Liver (tissue), 3 donors: ENCODE measurements around the gene NT5M.

Source experiments
- ATF3 ChIP-seq: IDR thresholded peaks from 2 replicates; pipeline ENCODE4 v1.6.1; 2016; ENCODE audit warnings: antibody characterized with exemption
- CTCF ChIP-seq: fragments of 150-350 bp; IDR thresholded peaks from 2 replicates; pipeline ENCODE4 v1.5.1; 2017; ENCODE audit warnings: improper control_type of control experiment, low read depth, low read length; ENCODE audit not compliant: missing input control
- EGR1 ChIP-seq, 2 donors: IDR thresholded peaks; 2 replicates each; pipeline ENCODE4 v1.6.1; 2016 to 2018; ENCODE audit warnings: antibody characterized with exemption in 2 of 2, low read depth in 2 of 2
- FOXA1 ChIP-seq: IDR thresholded peaks from 2 replicates; pipeline ENCODE4 v1.6.1; 2016; ENCODE audit warnings: antibody characterized with exemption
- GABPA ChIP-seq, 2 donors: IDR thresholded peaks in 1 of 2; conservative IDR thresholded peaks in 1 of 2; 2 replicates each; pipeline ENCODE4 v1.6.1; 2016; ENCODE audit warnings: antibody characterized with exemption in 2 of 2, mild to moderate bottlenecking in 1 of 2, moderate library complexity in 1 of 2
- JUND ChIP-seq, 2 donors: IDR thresholded peaks; 2 replicates each; pipeline ENCODE4 v1.6.1; 2016; ENCODE audit warnings: antibody characterized with exemption in 2 of 2
- RAD21 ChIP-seq, 2 donors: IDR thresholded peaks; 2 replicates each; pipeline ENCODE4 v1.6.1; 2016; ENCODE audit warnings: antibody characterized with exemption in 2 of 2, mild to moderate bottlenecking in 2 of 2
- REST ChIP-seq: IDR thresholded peaks from 2 replicates; pipeline ENCODE4 v1.6.1; 2016; ENCODE audit warnings: antibody characterized with exemption, mild to moderate bottlenecking
- SP1 ChIP-seq: IDR thresholded peaks from 2 replicates; pipeline ENCODE4 v1.6.1; 2018; ENCODE audit warnings: antibody characterized with exemption, mild to moderate bottlenecking
- TAF1 ChIP-seq: conservative IDR thresholded peaks from 2 replicates; pipeline ENCODE4 v1.6.1; 2016; ENCODE audit warnings: antibody characterized with exemption, mild to moderate bottlenecking
- YY1 ChIP-seq: IDR thresholded peaks from 2 replicates; pipeline ENCODE4 v1.6.1; 2016; ENCODE audit warnings: antibody characterized with exemption, mild to moderate bottlenecking
- ZBTB33 ChIP-seq: IDR thresholded peaks from 2 replicates; pipeline ENCODE4 v1.6.1; 2016; ENCODE audit warnings: antibody characterized with exemption
- donor health status: healthy.
- donor health status: healthy.

GRCh38 chr17:17346428-17347233, 43.5 kb downstream of the NT5M start:
- no peak for TF ChIP-seq CTCF
- TF ChIP-seq REST, result no peak
- no peak for TF ChIP-seq ZBTB33
- no peak for TF ChIP-seq RAD21 (IDR thresholded peaks at IDR 0.05)
- TF ChIP-seq SP1, result no peak
- no peak for TF ChIP-seq YY1
- TF ChIP-seq FOXA1, result no peak
- no peak for TF ChIP-seq TAF1
- no peak for TF ChIP-seq JUND (IDR thresholded peaks at IDR 0.05)
- no peak for TF ChIP-seq ATF3
- TF ChIP-seq GABPA (IDR thresholded peaks at IDR 0.05 in 1 of 2, conservative IDR thresholded peaks at IDR 0.05 in 1 of 2), result no peak
- no peak for TF ChIP-seq EGR1 (IDR thresholded peaks at IDR 0.05; ENCODE audit: low read depth in 2 of 2)
